ENCODE data around the gene KLHL3.

The KLHL3 gene

GRCh38 chr5:137747848-137748247 is 12.0 kb upstream of the KLHL3 start:
- no peak for DNase-seq (ENCODE audit: low read depth)

- DNase-seq (ENCODE audit: low read depth) = no peak
Measured at GRCh38 chr5:137743031-137743640, 7.2 kb upstream of the KLHL3 start.

- DNase-seq (ENCODE audit: low read depth) = no peak
Measured at GRCh38 chr5:137741718-137742117, 5.8 kb upstream of the KLHL3 start.

- DNase-seq (ENCODE audit: low read depth) = no peak
Measured at GRCh38 chr5:137739737-137740136, 3.8 kb upstream of the KLHL3 start.

GRCh38 chr5:137738947-137739346 is 3.1 kb upstream of the KLHL3 start:
- no peak for DNase-seq (ENCODE audit: low read depth)

- no peak for DNase-seq (ENCODE audit: low read depth)
Measured at GRCh38 chr5:137737349-137738131, 1.7 kb upstream of the KLHL3 start.

- no peak for DNase-seq (ENCODE audit: low read depth)
Measured at GRCh38 chr5:137736496-137736895, 607 bp upstream of the KLHL3 start.

GRCh38 chr5:137734962-137735554 is 831 bp downstream of the KLHL3 start:
- DNase-seq (ENCODE audit: low read depth) = no peak

- no peak for DNase-seq (ENCODE audit: low read depth)
Measured at GRCh38 chr5:137734331-137734730, 1.6 kb downstream of the KLHL3 start.

- no peak for DNase-seq (ENCODE audit: low read depth)
Measured at GRCh38 chr5:137733922-137734321, 2.0 kb downstream of the KLHL3 start.

GRCh38 chr5:137733006-137733405 is 2.9 kb downstream of the KLHL3 start:
- DNase-seq (ENCODE audit: low read depth) = no peak

- DNase-seq (ENCODE audit: low read depth) = no peak
Measured at GRCh38 chr5:137731176-137731575, 4.7 kb downstream of the KLHL3 start.

- no peak for DNase-seq (ENCODE audit: low read depth)
Measured at GRCh38 chr5:137730336-137730735, 5.6 kb downstream of the KLHL3 start.

GRCh38 chr5:137728048-137728447 is 7.8 kb downstream of the KLHL3 start:
- DNase-seq (ENCODE audit: low read depth) = no peak

- DNase-seq (ENCODE audit: low read depth) = no peak
Measured at GRCh38 chr5:137727623-137728022, 8.3 kb downstream of the KLHL3 start.

GRCh38 chr5:137724251-137724650 is 11.6 kb downstream of the KLHL3 start:
- DNase-seq (ENCODE audit: low read depth) = no peak

- DNase-seq (ENCODE audit: low read depth) = no peak
Measured at GRCh38 chr5:137718611-137719010, 17.3 kb downstream of the KLHL3 start.

GRCh38 chr5:137716337-137716736 is 19.6 kb downstream of the KLHL3 start:
- no peak for DNase-seq (ENCODE audit: low read depth)

- no peak for DNase-seq (ENCODE audit: low read depth)
Measured at GRCh38 chr5:137715456-137715855, 20.4 kb downstream of the KLHL3 start.

- DNase-seq (ENCODE audit: low read depth) = no peak
Measured at GRCh38 chr5:137714946-137715345, 20.9 kb downstream of the KLHL3 start.

- DNase-seq (ENCODE audit: low read depth) = no peak
Measured at GRCh38 chr5:137714494-137714893, 21.4 kb downstream of the KLHL3 start.

GRCh38 chr5:137712139-137712667 is 23.7 kb downstream of the KLHL3 start:
- DNase-seq (ENCODE audit: low read depth) = no peak

- DNase-seq (ENCODE audit: low read depth) = no peak
Measured at GRCh38 chr5:137710086-137710485, 25.8 kb downstream of the KLHL3 start.

Data from stimulated activated CD8-positive, alpha-beta memory T cell treated with anti-CD3 and anti-CD28 coated beads, Interleukin-15, amount 100 ng/mL, for 24 hours (primary cell).